DMS153 (cell line): ENCODE measurements around the gene WNT2.

Experiments
- DNase-seq: peaks from one replicate; lab custom pipeline; 2025; lab: John Stamatoyannopoulos, UW

WNT2 gene

DNA sequence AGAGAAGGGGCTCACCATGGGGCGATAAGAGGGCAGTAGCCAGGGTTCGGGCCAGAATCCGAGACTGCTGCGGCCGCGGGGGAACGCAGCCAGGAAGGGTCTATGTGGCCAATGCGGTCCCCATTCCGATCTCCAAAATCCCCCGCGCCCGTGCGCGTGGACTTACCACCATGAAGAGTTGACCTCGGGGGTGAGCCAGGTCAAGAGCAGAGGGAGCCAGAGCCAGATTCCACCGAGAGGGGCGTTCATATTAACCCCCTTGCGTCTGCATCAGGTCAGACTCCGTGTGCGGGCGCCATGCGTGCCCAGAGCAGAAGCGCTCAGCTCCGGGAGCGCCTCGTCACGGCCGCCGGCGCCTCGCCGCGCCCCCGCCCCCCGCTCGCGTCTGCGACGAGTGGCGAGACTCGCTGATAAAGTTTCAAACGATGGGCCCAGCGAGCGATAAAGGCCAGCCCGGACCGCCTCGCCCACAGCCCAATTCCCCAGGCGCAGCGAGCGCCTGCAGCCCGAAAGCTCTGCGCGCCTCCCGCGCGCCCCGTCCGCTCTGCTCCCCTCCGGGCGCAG is at the start of gene WNT2:
Gene WNT2 (minus strand): TSS at position 318 of the 564 bp plus-strand sequence. CDS start 69 bp downstream, at position 249.
- DNase-seq, result no peak

DNA sequence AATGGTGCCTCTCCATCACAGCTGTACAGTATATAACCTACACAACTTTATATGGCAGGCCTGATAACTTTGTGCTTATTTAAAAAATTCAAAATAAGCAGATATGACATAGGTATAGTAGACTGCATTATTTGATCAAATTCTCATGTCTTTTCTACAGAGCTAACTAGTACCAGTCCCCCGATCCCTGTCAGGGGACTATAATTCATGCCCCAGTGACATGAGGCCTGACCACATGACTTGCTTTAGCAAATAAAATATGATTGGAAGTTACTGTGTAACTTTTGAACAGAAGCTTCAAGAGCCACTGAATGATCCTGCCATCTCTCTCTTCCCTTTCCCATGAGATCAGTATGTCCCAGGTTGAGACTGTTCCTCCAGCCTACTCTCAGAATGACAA is 49.2 kb upstream of the WNT2 start:
- DNase-seq, result no peak

DNA sequence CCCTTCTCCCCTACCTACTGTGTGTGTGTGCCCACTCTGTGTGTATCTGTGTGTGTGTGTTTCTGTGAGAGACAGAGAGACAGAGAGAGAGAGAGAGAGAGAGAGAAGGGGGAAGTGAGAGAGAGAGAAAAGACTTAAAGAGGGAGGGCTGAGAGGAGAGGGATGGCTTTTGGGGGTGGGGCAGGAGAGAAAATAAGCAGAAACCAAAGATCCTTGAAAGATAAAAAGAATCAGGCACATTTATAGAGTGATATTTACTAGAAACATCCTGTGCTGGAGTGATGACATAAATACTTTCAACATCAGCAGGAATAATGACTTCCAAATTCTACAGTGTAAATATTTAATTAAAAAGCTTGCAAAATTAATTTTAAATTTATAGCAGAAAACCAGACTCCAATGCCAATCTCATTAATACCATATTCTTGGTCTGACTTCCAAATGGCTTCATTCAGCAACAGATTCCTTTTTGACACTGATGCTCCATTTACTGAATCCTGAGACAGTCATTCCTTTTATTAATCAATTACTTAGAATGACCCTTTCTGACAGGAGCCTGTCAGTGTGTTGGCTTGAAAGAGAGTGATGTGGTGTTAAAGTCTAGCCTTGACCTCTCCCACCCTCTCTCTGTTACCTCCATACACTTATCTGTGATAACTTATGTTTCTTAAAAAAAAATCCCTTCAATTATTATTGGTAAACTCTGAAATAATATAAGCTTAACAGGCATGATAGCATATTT is 41.7 kb upstream of the WNT2 start:
- DNase-seq, result no peak

DNA sequence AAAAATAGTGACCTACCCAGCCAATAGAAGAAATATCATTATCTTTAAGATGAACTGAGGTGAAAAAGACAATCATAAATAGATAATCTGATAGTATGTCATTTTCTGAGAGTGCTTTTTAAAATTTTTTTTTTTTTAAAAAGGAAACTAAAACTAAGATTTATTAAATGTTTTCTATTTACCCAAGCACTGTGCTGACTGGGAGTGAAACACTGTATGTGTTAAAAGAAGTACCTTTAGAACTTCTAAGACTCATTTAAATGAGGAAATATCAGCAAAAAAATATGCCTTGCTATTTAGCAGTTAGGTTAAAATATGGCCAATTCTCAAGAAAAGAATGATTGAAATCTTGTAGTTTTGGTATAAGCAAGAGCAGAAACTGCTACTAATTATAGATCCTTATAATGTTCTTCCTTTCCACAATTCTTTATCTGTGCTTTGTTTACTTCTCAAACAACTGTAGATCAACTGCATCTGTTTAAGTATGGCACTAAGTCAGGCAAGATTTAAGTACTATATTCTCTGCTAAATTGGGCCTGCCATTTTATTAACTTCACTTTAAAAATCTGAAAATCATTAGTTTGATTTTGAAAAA is 39.5 kb upstream of the WNT2 start:
- no peak for DNase-seq

DNA sequence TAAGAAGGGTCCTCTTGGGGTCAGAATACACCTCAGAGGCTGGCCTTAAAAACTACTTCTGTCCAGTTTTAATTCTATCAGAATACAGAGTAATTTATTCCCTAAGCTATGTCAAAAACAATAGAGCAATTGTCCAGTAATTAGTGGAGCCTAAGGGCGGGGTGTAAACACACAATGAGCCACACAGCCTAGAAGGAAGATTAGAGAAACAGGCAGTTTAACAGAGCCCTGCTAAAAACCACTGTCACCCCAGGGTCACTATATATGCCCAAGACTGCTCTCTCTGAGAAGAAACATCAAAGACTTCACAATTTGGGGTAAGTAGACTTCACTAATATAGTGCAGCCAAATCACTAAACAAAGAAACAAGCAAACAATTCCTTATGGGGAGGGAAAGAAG is 27.2 kb upstream of the WNT2 start:
- no peak for DNase-seq

DNA sequence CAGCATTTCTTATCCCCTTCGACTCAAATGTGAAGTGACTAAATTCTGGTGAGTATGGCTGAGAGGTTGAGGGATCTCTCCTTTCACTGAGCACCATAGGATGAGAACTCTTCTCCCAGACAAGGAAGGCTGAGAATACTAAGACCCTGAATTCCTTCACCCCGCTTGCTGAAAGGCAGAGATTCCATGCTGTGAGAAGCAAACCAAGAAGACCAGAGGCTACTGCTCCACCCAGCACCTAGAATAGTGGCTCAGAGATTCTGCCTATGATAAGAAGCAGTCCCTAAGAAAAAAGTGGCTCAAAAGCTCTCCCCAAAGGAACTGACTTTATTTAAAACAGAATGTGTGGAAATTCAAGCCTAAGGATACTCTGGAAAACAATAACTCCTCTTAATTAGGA is 26.7 kb upstream of the WNT2 start:
- DNase-seq, result no peak

DNA sequence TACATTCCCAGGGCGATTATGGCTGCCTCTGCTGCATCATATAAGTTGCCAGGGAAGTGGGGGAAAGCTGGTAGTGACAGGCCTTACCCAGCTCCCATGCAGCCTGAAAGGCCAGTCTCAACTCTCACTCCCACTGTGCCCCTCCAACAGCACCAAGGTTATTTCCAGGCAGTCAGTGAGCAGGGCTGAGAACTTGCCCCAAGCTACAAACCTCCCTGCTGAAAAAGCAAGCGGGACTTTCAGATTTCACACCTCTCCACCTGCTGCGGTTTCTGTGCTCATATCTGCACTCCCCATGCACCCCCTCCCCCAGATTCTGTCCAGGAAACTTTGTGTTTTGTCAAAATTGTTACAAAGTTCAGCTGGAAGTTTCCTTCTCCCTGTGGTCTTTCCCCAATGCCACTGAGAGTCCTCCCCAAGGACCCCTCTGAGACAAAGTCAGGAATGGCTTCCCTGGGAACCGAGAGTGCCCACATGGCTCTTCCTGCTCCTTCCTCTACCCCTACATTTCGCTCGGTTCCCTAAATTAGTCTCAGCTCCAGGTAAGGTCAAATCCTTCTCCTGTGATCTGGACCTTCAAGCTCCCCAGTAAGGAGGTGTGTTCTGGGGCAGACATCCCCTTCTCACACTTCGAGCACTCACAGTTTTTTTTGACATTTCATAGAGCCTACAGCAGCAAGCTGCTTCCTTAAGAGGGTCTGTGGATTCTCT is 25.3 kb upstream of the WNT2 start:
- no peak for DNase-seq

DNA sequence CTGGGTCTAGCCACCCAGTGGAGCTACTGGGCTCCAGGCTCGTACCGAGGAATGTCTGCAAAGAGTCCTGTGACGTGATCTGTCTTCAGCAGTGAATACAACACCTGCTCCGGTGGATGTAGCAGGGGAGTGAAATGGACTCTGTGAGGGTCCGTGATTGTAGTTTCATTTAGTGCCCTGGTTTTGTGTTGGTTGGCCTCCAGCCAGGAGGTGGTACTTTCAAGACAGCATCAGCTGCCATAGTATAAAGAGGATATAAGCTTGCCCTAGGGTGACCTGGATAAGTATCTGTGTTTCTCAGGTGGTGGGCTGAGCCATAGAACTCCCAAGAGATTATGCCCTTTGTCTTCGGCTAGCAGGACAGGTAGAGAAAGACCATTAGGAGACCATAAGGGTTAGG is 24.6 kb upstream of the WNT2 start:
- DNase-seq, result no peak

DNA sequence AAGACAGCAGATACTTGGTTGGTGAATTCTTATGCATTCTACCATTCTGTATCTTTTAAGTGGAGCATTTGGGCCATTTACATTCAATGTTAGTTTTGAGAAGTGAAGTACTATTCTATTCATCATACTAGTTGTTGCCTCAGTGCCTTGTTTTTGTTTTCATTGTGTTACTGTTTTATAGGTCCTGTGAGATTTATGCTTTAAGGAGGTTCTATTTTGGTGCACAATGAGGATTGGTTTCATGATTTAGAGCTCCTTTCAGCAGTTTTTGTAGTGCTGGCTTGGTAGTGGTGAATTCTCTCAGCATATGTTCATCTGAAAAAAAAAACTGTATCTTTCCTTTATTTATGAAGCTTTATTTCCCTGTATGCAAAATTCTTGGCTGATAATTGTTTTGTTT is 23.3 kb upstream of the WNT2 start:
- DNase-seq, result no peak

DNA sequence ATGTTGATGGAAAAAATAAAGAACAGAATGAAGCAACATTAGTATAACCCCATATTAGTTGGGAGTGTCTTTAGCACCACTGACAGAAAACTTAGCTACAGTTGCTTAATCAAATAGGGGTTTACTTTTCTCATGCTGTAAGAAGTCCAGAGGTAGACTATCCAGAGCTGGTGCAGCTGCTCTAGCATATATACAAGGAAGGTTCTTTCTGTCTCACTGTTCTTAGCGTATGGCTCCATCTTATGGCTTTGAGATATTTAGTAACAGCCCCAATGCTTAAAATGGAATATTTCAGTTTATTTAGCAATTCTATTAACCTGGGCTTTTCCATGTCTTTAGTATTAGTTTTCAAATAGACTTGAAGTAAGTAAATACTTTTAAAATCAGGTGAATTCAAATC is 15.2 kb upstream of the WNT2 start:
- DNase-seq, result no peak

DNA sequence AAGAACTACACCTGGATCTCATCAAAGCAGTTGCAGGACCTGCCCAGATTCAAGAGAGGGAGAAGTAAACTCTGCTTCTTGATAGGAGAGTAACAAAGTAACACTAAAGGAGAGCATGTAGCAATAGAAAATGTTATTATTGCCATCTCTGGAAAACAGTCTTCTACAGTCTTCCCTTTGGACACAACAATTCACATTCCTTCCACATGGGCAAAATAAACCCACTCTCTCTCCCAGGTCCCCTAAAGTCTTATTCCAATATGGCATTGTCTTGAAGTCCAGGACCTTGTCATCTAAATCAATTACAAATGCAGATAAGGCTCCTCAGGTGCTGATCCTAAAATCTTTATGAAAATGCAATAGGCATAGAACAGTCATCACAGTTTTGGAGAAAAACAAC is 10.3 kb upstream of the WNT2 start:
- no peak for DNase-seq

DNA sequence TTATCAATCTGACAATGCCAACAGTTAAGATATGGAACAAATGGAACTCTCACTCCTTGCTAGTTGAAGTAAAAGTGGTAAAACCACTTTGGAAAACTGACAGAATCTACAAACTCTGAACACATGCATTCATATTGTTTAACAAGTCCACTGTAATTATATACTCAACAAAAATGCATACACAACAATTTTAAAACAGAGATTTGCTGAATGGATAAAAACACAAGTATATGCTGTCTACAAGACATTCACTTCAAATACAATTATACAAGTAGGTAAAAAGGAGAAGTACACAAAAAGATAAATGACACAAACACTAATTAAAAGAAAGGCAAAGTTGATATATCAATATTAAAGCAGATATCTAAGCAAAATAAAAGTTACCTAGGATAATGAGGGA is 9.2 kb upstream of the WNT2 start:
- DNase-seq, result no peak

DNA sequence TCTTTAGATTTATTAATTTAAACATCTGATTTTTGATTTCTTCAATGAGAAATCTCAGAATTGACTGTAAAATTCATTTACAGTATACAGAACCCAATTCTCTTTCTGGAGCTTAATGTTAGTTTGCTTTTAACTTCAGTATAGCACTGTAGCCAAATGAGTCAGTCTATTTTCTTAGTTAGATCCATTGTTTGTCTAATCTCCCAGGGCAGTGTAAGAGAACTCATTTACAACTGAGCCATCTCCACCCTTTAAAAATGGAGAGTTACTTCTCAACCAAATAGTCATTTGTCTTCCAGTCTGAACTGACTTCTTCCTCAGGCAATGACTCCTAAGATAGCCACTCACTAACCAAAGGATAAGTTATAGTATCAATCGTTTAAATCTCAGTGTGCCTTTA is 3.0 kb upstream of the WNT2 start:
- DNase-seq, result no peak

DNA sequence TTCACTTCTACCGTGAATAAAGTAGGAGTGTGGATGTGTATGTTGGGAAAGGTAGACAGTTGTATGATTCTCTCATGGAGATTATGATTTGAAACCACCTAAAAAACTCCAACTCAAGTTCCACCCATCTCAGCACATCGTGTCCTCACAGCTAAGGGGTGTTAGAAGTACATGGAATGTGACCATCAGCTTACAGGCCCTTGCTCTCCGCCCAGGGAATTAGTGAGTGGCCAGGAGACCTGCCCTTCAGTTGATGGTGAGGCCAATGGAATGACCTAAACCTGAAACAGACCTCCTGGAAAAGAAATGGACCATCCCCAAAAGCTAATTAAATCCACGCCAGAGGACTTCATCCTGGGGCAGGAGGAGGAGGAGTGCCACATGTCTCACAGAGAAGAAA is 2.1 kb upstream of the WNT2 start:
- no peak for DNase-seq

DNA sequence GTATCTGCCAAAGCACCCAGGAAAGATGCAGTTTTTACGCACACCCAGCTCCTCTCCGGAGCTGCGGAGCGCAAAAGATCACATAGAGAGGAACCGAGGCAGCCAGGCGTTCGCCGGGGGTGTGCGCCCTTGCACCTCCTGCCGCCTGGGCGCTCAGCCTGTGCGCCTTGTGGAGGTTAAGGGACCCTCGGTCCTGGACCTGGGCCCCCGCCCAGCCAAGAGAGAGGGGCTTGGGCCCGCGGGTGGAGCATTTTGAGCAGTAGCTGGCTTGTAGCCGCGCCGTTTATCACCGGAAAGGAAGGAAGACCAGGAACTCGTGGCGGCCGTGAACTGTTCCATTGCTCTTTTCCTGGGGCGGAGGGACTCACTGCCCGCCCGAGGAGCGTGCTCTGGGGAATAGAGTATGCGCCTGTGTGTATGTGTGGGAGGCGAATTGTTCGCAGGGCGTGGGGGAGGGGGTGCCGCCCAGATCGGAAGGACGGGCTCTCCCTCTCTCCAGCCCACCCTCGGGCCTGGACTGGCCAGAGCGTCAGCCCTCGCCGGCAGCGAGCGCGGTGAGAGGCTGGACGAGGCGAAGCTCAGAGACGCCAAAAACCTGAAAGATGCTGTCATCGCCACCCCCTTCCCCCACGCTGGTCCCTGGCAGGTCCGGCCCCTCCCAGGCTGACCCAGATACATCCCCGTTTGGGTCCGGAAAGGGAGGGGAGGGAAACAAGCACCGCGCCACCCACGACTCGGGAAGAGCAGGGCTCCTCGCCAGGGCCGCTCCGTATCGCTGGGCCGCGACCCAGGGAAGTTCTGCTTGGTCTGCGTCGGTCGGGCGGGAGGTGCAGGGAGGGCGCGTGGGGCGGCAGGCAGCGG is 1.2 kb upstream of the WNT2 start:
- no peak for DNase-seq

DNA sequence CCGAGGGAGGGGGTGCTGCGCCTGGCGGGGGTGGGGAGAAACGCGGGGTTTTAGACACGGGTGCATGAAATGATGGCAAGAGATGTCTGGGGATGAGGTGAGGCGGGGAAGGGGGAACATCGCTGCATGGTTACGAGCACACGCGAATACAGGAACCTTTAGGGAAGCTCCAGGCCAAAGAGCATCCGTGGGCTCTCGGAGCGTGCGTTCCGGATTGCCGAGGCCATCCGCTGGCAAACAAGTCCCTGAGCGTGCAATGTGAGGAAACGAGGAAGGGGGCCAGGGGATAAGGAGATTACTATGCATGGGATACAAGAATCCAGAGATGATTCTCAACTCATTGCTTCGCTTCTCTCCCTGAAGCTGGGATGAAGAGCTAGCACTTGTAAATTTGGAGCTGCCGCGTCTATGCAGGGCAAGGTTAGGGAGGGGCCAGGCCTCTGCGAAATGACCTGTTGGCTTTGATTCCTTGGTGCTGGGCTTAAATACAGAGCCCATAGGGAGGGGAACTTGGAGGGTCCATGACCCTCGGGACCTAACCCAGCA is 520 bp upstream of the WNT2 start:
- no peak for DNase-seq

DNA sequence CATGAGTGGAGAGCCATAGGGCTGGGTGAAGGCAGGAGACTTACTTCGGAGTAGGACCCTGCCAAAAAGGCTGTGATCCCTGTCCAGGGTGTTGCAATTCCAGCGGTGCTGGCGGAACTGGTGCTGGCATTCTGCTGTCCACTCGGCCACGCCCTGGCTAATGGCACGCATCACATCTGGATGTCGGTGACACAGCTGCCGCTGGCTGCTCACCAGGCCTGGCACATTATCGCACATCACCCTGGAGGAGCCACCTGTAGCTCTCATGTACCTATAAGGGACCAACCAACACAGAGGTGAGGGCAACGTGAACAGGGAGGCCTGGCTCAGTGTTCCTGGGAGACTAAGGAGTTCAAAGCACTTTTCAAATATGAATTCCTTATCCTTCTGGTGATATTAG is 2.3 kb downstream of the WNT2 start:
- DNase-seq, result no peak

DNA sequence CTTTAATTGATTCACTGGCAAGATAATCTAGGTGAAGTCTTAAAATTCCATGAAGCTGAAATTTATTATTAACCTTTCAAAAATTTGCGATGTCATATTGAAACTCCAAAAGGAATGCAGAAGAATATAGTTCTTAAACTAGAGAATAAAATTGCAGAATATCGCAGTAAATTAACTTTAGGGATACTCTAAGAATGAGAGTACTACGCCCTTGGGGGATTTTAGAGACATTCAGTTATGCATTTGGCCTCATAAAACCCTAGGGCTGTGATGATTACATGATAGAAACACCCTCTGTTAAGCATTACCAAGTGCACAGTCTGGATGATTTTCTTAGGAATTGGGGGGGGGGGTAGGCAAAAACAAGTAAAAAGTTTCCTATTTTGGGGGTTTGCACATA is 3.7 kb downstream of the WNT2 start:
- DNase-seq, result no peak

DNA sequence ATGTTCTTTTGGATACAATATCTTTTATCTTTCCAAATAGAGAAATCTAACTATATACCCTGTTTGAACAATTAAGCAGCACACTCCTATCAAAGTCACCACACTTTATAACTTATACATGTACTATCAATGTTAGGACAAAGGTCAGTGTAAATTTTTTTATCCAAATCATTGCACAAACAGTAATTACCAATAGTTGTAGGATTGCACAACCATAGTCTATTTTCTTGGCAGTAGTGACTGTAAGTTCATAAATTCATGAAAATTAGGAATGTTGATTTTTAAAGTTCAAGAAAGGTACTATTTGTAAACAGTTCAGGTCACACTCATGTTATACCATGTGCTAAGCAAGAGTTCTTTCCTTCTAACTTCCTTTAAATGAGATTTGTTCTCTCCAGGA is 9.3 kb downstream of the WNT2 start:
- DNase-seq, result no peak

DNA sequence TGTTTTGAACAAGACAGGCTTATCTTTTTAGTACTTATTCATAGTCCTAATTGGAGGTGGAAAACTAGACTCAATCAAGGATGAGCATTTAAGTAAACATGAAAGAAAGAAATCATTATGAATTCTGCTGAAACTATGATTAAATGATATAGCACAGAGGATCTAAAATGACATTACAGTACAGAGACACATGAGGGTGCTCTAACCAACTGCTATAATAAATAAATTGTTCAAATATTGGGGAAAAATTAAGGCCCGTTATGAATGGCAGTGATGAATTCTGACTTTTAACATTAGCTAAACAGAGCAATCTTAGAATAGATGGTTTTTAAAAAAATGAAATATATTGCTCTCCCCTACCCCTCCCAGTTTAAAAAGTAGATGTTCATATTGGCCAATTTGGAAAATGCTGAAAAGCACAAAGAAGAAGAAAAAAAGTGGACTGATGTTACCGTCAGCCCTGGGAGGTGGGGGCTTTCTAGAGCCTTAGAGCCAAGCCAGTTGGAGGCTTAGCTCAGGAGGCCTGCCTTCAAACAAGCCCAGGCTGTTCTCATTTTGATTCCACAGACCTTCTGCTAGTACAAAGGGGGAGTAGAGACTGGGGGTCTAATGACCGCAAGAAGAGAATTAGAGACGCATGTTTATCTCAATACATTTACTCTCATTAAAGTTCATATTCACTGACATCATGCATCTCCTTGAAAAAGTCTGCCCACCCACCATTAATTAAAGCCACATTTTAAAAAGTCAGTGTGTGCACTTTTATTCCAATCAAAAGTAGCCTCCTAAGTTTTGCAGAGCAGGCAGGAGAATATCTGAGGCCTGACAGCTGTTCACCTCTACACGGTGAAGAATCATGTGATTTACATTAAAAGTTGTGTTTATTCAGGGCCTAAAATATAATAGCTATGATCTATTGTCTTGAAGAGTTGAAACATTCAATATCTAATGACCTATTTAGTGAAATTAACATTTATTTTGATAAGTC is 10.0 kb downstream of the WNT2 start:
- DNase-seq, result no peak

DNA sequence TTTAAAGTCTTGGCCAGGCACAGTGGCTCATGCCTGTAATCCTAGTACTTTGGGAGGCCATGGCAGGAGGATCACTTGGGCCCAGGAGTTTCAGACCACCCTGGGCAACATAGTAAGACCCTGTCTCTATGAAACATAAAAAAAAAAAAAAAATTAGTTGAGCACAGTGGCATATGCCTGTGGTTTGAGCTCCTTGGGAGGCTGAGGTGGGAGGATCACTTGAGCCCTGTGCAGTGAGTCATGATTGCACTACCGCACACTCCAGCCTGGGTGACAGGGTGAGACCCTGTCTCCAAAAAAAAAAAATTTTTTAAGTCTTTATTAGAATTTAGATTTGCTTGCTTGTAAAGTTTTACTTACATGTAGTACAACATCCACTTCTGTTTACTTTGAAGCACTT is 14.0 kb downstream of the WNT2 start:
- DNase-seq, result no peak
